PC-9 (cell line): ENCODE data around the gene DSN1.

ENCODE experiments used
- EZH2 ChIP-seq: fragments of 200-600 bp; sonication (generic); IDR thresholded peaks from 2 replicates; pipeline ENCODE4 v1.8.0; 2017; ENCODE audit warnings: antibody characterized with exemption, low read depth
- TF ChIP-seq, protein P1 (sequence below): fragments of 200-600 bp; sonication (generic); conservative IDR thresholded peaks from 2 replicates; pipeline ENCODE4 v1.6.1; 2017; ENCODE audit warnings: mixed run types, antibody characterized with exemption, mild to moderate bottlenecking, moderate library complexity

DNA sequence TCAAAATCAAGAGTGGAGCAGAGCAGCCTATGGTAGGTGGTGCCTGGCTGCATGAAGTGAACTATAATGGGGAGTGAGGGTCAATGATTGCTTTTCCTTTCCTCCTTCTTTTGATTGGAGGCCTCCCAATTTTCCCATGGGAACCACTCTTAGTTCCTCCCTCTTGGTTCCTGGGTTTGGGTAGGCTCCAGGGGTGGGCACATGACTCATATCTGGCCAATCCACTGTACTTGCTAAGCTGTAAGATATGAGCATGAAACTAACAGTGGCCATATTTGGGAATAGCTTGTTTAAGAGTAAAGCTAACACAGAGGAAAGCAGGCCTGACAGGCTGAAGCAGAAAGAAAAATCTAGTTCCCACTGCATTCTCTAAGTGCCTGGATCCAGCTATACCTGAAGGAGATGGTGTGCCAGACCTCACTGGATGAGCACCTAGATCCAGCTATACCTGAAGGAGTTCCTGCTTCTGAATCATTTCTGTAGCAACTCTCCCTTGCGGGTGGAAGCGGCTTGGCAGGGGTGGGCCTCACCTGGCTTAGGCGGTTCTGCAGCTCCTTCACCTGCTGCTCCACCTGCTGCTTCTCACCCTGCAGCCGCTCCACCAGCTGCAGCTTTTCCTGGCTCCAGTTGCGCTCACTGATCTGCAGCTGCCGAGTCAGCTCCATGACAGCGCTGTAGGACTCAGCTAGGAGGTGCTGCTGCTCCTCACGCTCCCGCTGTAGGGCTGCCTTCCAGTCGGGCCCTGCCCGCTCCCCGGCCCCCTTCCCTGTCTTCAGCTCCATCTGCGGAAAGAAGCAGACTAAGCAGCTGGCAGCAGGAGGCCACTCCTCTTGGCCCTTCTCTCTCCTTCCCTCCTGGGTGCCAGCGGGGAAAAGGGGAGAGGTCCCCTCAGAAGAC lies 29.0 kb upstream of the DSN1 start:
- TF ChIP-seq, protein P1, sequence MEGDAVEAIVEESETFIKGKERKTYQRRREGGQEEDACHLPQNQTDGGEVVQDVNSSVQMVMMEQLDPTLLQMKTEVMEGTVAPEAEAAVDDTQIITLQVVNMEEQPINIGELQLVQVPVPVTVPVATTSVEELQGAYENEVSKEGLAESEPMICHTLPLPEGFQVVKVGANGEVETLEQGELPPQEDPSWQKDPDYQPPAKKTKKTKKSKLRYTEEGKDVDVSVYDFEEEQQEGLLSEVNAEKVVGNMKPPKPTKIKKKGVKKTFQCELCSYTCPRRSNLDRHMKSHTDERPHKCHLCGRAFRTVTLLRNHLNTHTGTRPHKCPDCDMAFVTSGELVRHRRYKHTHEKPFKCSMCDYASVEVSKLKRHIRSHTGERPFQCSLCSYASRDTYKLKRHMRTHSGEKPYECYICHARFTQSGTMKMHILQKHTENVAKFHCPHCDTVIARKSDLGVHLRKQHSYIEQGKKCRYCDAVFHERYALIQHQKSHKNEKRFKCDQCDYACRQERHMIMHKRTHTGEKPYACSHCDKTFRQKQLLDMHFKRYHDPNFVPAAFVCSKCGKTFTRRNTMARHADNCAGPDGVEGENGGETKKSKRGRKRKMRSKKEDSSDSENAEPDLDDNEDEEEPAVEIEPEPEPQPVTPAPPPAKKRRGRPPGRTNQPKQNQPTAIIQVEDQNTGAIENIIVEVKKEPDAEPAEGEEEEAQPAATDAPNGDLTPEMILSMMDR = no peak
- no peak for TF ChIP-seq EZH2
